Fibroblast of lung (primary cell): ENCODE data around the gene XRCC2. TPM values are rescaled to one million over a fixed set of nuclear protein-coding genes. Genes with fewer than 3 reads are reported as not detected.

Experiments
- DNase-seq, 2 donors: peaks; one replicate each; pipeline versions ENCODE4 v3.0.0 to v3.0.0-alpha.2; 2010; ENCODE audit warnings: low read depth in 2 of 2
- H2AFZ ChIP-seq: 2 replicates; pipeline ENCODE4 v1.5.1; 2012; ENCODE audit warnings: low read length, control low read depth, inconsistent platforms
- H3K27ac ChIP-seq: 2 replicates; pipeline ENCODE4 v1.5.1; 2011; ENCODE audit warnings: low read length, control low read depth; ENCODE audit not compliant: insufficient read depth
- H3K27me3 ChIP-seq: 2 replicates; pipeline ENCODE4 v1.5.1; 2011; ENCODE audit warnings: mild to moderate bottlenecking, low read length; ENCODE audit not compliant: control insufficient read depth, insufficient read depth
- H3K36me3 ChIP-seq: 2 replicates; pipeline ENCODE4 v1.5.1; 2011; ENCODE audit warnings: low read length; ENCODE audit not compliant: control insufficient read depth, insufficient read depth
- H3K4me1 ChIP-seq: 2 replicates; pipeline ENCODE4 v1.5.1; 2011; ENCODE audit warnings: low read length; ENCODE audit not compliant: control insufficient read depth, insufficient read depth; ENCODE audit errors: extremely low read depth
- H3K4me2 ChIP-seq: 2 replicates; pipeline ENCODE4 v1.5.1; 2011; ENCODE audit warnings: low read length, control low read depth; ENCODE audit not compliant: insufficient read depth; ENCODE audit errors: extremely low read depth
- H3K4me3 ChIP-seq, 4 experiments: fragments of 200-600 bp in 1 of 4; sonication (generic) in 1 of 4; replicated peaks in 1 of 4; 2 replicates each; pipeline ENCODE4 v1.5.1; 2011 to 2016; ENCODE audit warnings: low read length in 4 of 4, low read depth in 3 of 4, mild to moderate bottlenecking in 3 of 4, control low read depth in 2 of 4, inconsistent platforms in 1 of 4, mixed read lengths in 1 of 4; ENCODE audit not compliant: insufficient read depth in 1 of 4; ENCODE audit errors: control extremely low read depth in 1 of 4
- H3K79me2 ChIP-seq: 2 replicates; pipeline ENCODE4 v1.5.1; 2012; ENCODE audit warnings: mild to moderate bottlenecking, low read length, inconsistent platforms; ENCODE audit not compliant: control insufficient read depth, insufficient read depth
- H3K9ac ChIP-seq: 2 replicates; pipeline ENCODE4 v1.5.1; 2011; ENCODE audit warnings: mild to moderate bottlenecking, low read length, control low read depth; ENCODE audit not compliant: insufficient read depth
- H3K9me3 ChIP-seq: 2 replicates; pipeline ENCODE4 v1.5.1; 2012; ENCODE audit warnings: low read depth, low read length; ENCODE audit not compliant: control insufficient read depth, insufficient read depth
- H4K20me1 ChIP-seq: 2 replicates; pipeline ENCODE4 v1.5.1; 2011; ENCODE audit warnings: low read length; ENCODE audit not compliant: control insufficient read depth, insufficient read depth; ENCODE audit errors: extremely low read depth
- CTCF ChIP-seq, 2 donors: IDR thresholded peaks in 1 of 2; conservative IDR thresholded peaks in 1 of 2; 1 replicate in 1 of 2; 2 replicates in 1 of 2; pipeline ENCODE4 v1.5.1; 2011 to 2012; ENCODE audit warnings: low read length in 2 of 2, control low read depth in 1 of 2, inconsistent platforms in 1 of 2, low read depth in 1 of 2, mild to moderate bottlenecking in 1 of 2
- EZH2 ChIP-seq: IDR thresholded peaks from 2 replicates; pipeline ENCODE4 v1.5.1; 2012; ENCODE audit warnings: low read length, control low read depth, mild to moderate bottlenecking; ENCODE audit errors: missing control alignments
- polyA plus RNA-seq, 2 donors: library from polyadenylated mRNA; depleted of rRNA in 1 of 2; stranded (reverse) in 1 of 2; unstranded in 1 of 2; fragments of >200 nt; gene quantifications; 2 replicates each; pipeline ENCODE4 v1.2.1, GENCODE V29; 2011 to 2012; ENCODE audit warnings: missing spikeins in 1 of 2
- total RNA-seq: library from RNA; depleted of rRNA; stranded (reverse); fragments of >200 nt; gene quantifications from 2 replicates; pipeline ENCODE4 v1.2.1, GENCODE V29; 2014

XRCC2 gene
- total and polyA plus RNA-seq, 2 donors (not counting 1 experiment from before 2014, with no cell fraction given) = 0.66 to 1.4 TPM

- Histone ChIP-seq H3K27me3 (no peaks in the 10 kb centered on the region), H2AFZ (no peak overlapping the region), H3K27ac (no peak overlapping the region), H3K9ac (no peak overlapping the region), H3K9me3 (no peaks in the 10 kb centered on the region), H4K20me1 (no peaks in the 10 kb centered on the region), H3K4me2 (no peak overlapping the region), H3K4me3 (no peak overlapping the region), H3K4me1 (no peaks in the 10 kb centered on the region), H3K79me2 (no peaks in the 10 kb centered on the region), H3K36me3 (no peaks in the 10 kb centered on the region)
- DNase-seq = no peak
- TF ChIP-seq CTCF (conservative IDR thresholded peaks at IDR 0.05 in 1 of 2, IDR thresholded peaks at IDR 0.05 in 1 of 2; ENCODE audit: low read depth in 1 of 2, low read length in 2 of 2) = no peak
- TF ChIP-seq EZH2 = no peak
Observed at GRCh38 chr7:152637920-152638580, 37.9 kb downstream of the XRCC2 start.

- no peak overlapping the region for H2AFZ ChIP-seq
- no peaks in the 10 kb centered on the region for H3K79me2 ChIP-seq
- TF ChIP-seq EZH2 (no peak), CTCF (conservative IDR thresholded peaks at IDR 0.05 in 1 of 2, IDR thresholded peaks at IDR 0.05 in 1 of 2; ENCODE audit: low read depth in 1 of 2, low read length in 2 of 2) (no peak)
- no peak overlapping the region for H3K27ac ChIP-seq
- no peaks in the 10 kb centered on the region for H4K20me1 ChIP-seq
- H3K36me3 ChIP-seq = no peaks in the 10 kb centered on the region
- H3K4me3 ChIP-seq = no peak overlapping the region
- no peaks in the 10 kb centered on the region for H3K4me1 ChIP-seq
- DNase-seq = no peak
- no peak overlapping the region for H3K9ac ChIP-seq
- no peaks in the 10 kb centered on the region for H3K9me3 ChIP-seq
- no peak overlapping the region for H3K4me2 ChIP-seq
- H3K27me3 ChIP-seq = no peaks in the 10 kb centered on the region
Observed at GRCh38 chr7:152637161-152637560, 38.8 kb downstream of the XRCC2 start.

- peak in 1 of 2 donors; percentile 5 for DNase-seq
Observed at GRCh38 chr7:152636441-152636840, 39.5 kb downstream of the XRCC2 start.

More at GRCh38 chr7:152636441-152636840, 39.5 kb downstream of the XRCC2 start:
- Histone ChIP-seq H3K27ac (no peak overlapping the region), H3K9me3 (no peaks in the 10 kb centered on the region), H3K4me1 (no peaks in the 10 kb centered on the region), H3K4me2 (no peak overlapping the region), H3K27me3 (no peaks in the 10 kb centered on the region), H4K20me1 (no peaks in the 10 kb centered on the region), H3K4me3 (no peak overlapping the region), H3K9ac (no peak overlapping the region), H2AFZ (no peak overlapping the region), H3K79me2 (no peaks in the 10 kb centered on the region), H3K36me3 (no peaks in the 10 kb centered on the region)
- TF ChIP-seq EZH2 (no peak), CTCF (conservative IDR thresholded peaks at IDR 0.05 in 1 of 2, IDR thresholded peaks at IDR 0.05 in 1 of 2; ENCODE audit: low read depth in 1 of 2, low read length in 2 of 2) (no peak)
